ENCODE results near the gene GRHL1.

Gene GRHL1

GRCh38 chr2:10027660-10028330 lies 76.3 kb downstream of the GRHL1 start:
- ATAC-seq (ENCODE audit: insufficient read depth, low read depth) (no peak), DNase-seq (no peak)
- Histone ChIP-seq H3K27me3 (ENCODE audit: insufficient read depth, low read length, poor library complexity) (no peaks in the 10 kb centered on the region), H3K4me3 (ENCODE audit: low read depth in 1 of 2, low read length in 2 of 2) (no peak overlapping the region), H3K79me2 (ENCODE audit: insufficient read depth, low read length) (no peaks in the 10 kb centered on the region), H3K36me3 (ENCODE audit: insufficient read depth, low read length) (no peaks in the 10 kb centered on the region), H2AFZ (ENCODE audit: low read depth, low read length) (no peak overlapping the region), H3K4me1 (ENCODE audit: insufficient read depth, low read length) (no peaks in the 10 kb centered on the region), H4K20me1 (ENCODE audit: insufficient read depth, low read length) (0 out of 2 replicates have a peak, but pooled peaks cover 4% of the 10 kb centered on the region), H3K27ac (ENCODE audit: low read length) (no peak overlapping the region), H3K9me3 (ENCODE audit: insufficient read depth, low read length, severe bottlenecking) (no peaks in the 10 kb centered on the region), H3K4me2 (ENCODE audit: insufficient read depth, low read length) (no peak overlapping the region), H3K9ac (ENCODE audit: low read depth, low read length) (no peak overlapping the region)
- TF ChIP-seq CTCF (IDR thresholded peaks at IDR 0.05; ENCODE audit: borderline replicate concordance, extremely low read depth, low read length, poor library complexity, severe bottlenecking) (no peak), EZH2 (IDR thresholded peaks at IDR 0.05; ENCODE audit: borderline replicate concordance, low read depth, low read length, severe bottlenecking) (no peak)

GRCh38 chr2:10028407-10028987 lies 77.0 kb downstream of the GRHL1 start:
- H3K9me3 ChIP-seq (ENCODE audit: insufficient read depth, low read length, severe bottlenecking): no peaks in the 10 kb centered on the region
- no peaks in the 10 kb centered on the region for H3K36me3 ChIP-seq (ENCODE audit: insufficient read depth, low read length)
- H3K4me3 ChIP-seq (ENCODE audit: low read depth in 1 of 2, low read length in 2 of 2): no peak overlapping the region
- H2AFZ ChIP-seq (ENCODE audit: low read depth, low read length): no peak overlapping the region
- H3K4me1 ChIP-seq (ENCODE audit: insufficient read depth, low read length): no peaks in the 10 kb centered on the region
- TF ChIP-seq CTCF (IDR thresholded peaks at IDR 0.05; ENCODE audit: borderline replicate concordance, extremely low read depth, low read length, poor library complexity, severe bottlenecking) (no peak), EZH2 (IDR thresholded peaks at IDR 0.05; ENCODE audit: borderline replicate concordance, low read depth, low read length, severe bottlenecking) (no peak)
- H3K79me2 ChIP-seq (ENCODE audit: insufficient read depth, low read length): no peaks in the 10 kb centered on the region
- no peak overlapping the region for H3K4me2 ChIP-seq (ENCODE audit: insufficient read depth, low read length)
- H3K9ac ChIP-seq (ENCODE audit: low read depth, low read length): no peak overlapping the region
- no peak overlapping the region for H3K27ac ChIP-seq (ENCODE audit: low read length)
- DNase-seq: no peak
- H4K20me1 ChIP-seq (ENCODE audit: insufficient read depth, low read length): no peaks in the 10 kb centered on the region
- no peaks in the 10 kb centered on the region for H3K27me3 ChIP-seq (ENCODE audit: insufficient read depth, low read length, poor library complexity)
- ATAC-seq (ENCODE audit: insufficient read depth, low read depth): no peak

- Histone ChIP-seq H3K36me3 (ENCODE audit: insufficient read depth, low read length) (no peaks in the 10 kb centered on the region), H4K20me1 (ENCODE audit: insufficient read depth, low read length) (no peaks in the 10 kb centered on the region), H3K4me1 (ENCODE audit: insufficient read depth, low read length) (no peaks in the 10 kb centered on the region), H3K4me2 (ENCODE audit: insufficient read depth, low read length) (no peak overlapping the region), H3K79me2 (ENCODE audit: insufficient read depth, low read length) (no peaks in the 10 kb centered on the region), H3K4me3 (ENCODE audit: low read depth in 1 of 2, low read length in 2 of 2) (no peak overlapping the region), H3K9me3 (ENCODE audit: insufficient read depth, low read length, severe bottlenecking) (no peaks in the 10 kb centered on the region), H3K9ac (ENCODE audit: low read depth, low read length) (no peak overlapping the region), H3K27me3 (ENCODE audit: insufficient read depth, low read length, poor library complexity) (no peaks in the 10 kb centered on the region), H3K27ac (ENCODE audit: low read length) (no peak overlapping the region), H2AFZ (ENCODE audit: low read depth, low read length) (no peak overlapping the region)
- TF ChIP-seq CTCF (IDR thresholded peaks at IDR 0.05; ENCODE audit: borderline replicate concordance, extremely low read depth, low read length, poor library complexity, severe bottlenecking): no peak
- TF ChIP-seq EZH2 (IDR thresholded peaks at IDR 0.05; ENCODE audit: borderline replicate concordance, low read depth, low read length, severe bottlenecking): no peak
- no peak for DNase-seq
- no peak for ATAC-seq (ENCODE audit: insufficient read depth, low read depth)
Observed at GRCh38 chr2:10028988-10029874, 77.7 kb downstream of the GRHL1 start.

Data from DND-41 (cell line).